ENCODE results near the gene BIRC5.

DNA sequence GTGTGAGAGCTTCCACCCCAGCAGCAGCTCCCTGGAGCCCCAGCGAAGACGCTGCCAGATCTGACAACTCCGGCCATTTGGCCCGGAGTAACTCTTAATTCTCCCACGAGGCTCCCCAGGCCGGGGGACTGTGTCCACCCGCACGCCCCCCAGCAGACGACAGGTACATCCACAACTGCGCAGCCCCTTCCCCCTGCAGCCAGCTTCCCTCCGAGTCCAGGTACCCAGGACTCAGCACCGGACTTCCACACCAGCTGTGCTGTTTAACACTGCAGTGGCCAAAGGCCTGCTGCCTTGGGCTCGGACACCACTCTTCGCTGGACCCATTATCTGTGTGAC, 38.4 kb upstream of the BIRC5 start:
- TF ChIP-seq POLR2AphosphoS5 (IDR thresholded peaks at IDR 0.05; ENCODE audit: borderline replicate concordance, low read depth, low read length) (no peak), EZH2 (IDR thresholded peaks at IDR 0.05) (no peak), FOXP2 (optimal IDR thresholded peaks at IDR 0.05; ENCODE audit: control extremely low read depth, extremely low read length, insufficient read depth) (no peak)

All from SK-N-MC (cell line).